ENCODE measurements around the gene ZFP3. TPM values are rescaled to one million over a fixed set of nuclear protein-coding genes. Genes with fewer than 3 reads are reported as not detected.

ZFP3 gene
- total RNA-seq, 4 donors from 2014 or later: 3.2 to 5.9 (median 4.0) TPM

DNA sequence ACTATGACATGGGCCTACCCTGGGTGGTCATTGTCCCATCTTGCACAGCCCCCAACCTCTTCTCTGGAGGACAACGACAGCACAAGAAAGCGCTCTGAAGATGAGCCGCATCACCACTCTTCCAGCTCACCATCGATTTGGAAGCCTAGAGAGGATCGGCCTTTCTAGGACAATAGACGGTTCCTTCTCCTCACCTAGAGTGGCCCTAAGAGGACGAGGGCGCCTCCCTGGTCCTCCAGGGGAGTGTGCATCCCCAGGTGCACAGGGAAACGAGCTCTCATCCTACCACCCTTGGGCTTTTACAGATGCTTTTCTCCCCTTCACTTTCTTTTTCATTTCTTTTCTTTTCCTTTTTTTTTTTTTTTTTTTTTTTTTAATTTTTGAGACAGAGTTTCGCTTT is 22.7 kb upstream of the ZFP3 start:
- TF ChIP-seq, protein P1, sequence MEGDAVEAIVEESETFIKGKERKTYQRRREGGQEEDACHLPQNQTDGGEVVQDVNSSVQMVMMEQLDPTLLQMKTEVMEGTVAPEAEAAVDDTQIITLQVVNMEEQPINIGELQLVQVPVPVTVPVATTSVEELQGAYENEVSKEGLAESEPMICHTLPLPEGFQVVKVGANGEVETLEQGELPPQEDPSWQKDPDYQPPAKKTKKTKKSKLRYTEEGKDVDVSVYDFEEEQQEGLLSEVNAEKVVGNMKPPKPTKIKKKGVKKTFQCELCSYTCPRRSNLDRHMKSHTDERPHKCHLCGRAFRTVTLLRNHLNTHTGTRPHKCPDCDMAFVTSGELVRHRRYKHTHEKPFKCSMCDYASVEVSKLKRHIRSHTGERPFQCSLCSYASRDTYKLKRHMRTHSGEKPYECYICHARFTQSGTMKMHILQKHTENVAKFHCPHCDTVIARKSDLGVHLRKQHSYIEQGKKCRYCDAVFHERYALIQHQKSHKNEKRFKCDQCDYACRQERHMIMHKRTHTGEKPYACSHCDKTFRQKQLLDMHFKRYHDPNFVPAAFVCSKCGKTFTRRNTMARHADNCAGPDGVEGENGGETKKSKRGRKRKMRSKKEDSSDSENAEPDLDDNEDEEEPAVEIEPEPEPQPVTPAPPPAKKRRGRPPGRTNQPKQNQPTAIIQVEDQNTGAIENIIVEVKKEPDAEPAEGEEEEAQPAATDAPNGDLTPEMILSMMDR (IDR thresholded peaks at IDR 0.05; ENCODE audit: low read depth): no peak

DNA sequence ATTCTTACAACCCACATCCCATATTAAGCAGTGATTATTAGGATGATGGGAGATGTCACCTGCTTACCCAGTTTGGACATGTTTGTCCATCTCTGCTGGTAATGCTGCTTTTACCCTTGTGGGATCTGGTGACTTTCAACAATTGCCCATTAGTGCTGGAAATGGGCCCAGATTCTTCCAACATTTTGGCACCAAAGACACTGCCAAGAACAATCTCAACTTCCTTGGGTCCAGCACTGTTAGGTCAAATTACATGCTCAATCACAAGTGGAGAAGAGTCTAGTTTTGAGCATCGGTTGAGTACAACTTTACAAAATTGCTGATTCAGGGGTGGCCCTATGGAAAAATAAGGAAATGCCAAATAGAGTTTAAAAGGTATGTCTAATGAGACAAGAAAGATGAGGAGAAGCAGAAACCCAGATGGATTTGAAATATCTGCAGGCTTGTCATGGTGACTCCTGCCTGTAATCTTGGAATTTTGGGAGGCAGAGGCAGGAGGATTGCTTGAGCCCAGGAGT is 13.0 kb upstream of the ZFP3 start:
- TF ChIP-seq, protein P1 (IDR thresholded peaks at IDR 0.05; ENCODE audit: low read depth): no peak

- TF ChIP-seq, protein P1 (IDR thresholded peaks at IDR 0.05; ENCODE audit: low read depth): no peak
Observed at GRCh38 chr17:5068236-5068635, 10.0 kb upstream of the ZFP3 start.

DNA sequence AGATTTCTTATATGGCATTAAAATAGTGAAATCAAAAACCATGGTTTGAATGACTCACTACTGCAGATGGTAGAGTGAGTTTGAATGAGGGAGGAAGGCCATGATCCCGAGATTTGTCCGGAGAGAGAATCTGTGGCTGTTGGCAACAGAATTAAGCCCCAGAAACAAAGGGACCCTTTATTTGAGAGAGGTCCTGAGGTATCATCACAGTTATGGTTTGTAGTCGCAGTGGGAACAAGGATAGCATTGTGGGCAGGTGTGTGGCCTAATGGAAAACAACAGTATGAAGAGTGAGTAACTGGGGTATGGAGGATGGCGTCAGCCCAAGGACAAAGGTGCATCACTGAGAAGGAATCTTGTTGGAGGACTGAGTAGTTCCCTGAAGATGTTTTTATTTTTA is 8.5 kb upstream of the ZFP3 start:
- TF ChIP-seq, protein P1 (IDR thresholded peaks at IDR 0.05; ENCODE audit: low read depth): no peak

- TF ChIP-seq, protein P1 (IDR thresholded peaks at IDR 0.05; ENCODE audit: low read depth): no peak
Observed at GRCh38 chr17:5077781-5078105, 524 bp upstream of the ZFP3 start.

DNA sequence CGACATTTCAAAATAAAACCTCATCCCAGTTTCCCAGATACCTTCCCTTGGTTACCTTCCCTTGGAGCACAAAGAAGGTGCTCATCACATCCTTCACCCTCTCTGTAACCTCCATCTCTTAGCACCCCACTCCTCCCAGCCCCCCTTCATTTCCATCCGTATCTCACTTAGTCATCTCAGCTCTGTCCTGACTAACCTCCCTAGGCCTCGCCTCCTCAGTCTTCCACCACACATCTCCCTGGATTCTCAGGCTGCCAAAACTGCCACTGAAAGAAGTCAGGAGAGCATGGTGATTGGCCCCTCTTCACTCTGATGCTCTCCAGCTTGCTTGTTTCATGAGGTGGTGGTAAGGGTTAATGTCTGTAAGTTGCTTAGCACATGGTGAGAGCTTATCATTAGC is 2.3 kb downstream of the ZFP3 start:
- TF ChIP-seq, protein P1 (IDR thresholded peaks at IDR 0.05; ENCODE audit: low read depth): no peak

DNA sequence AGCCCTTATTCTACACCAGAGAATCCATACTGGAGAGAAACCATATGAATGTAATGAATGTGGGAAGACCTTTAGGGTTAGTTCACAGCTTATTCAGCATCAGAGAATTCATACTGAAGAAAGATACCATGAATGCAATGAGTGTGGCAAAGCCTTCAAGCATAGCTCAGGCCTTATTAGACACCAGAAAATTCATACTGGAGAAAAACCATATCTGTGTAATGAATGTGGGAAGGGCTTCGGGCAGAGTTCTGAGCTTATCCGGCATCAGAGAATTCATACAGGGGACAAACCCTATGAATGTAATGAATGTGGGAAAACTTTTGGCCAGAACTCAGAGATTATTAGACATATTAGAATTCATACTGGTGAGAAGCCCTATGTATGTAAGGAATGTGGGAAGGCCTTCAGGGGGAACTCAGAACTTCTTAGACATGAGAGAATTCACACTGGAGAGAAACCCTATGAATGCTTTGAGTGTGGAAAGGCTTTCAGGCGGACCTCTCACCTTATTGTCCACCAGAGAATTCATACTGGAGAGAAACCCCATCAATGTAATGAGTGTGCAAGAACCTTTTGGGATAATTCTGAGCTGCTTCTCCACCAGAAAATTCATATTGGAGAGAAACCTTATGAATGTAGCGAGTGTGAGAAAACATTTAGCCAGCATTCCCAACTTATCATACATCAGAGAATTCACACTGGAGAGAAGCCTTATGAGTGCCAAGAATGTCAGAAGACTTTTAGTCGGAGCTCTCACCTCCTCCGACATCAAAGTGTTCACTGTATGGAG is 14.1 kb downstream of the ZFP3 start:
- TF ChIP-seq, protein P1 (IDR thresholded peaks at IDR 0.05; ENCODE audit: low read depth): no peak

All from subcutaneous adipose tissue (tissue), 4 donors.